Measurements from ENCODE around the gene CSF1R.

DNA sequence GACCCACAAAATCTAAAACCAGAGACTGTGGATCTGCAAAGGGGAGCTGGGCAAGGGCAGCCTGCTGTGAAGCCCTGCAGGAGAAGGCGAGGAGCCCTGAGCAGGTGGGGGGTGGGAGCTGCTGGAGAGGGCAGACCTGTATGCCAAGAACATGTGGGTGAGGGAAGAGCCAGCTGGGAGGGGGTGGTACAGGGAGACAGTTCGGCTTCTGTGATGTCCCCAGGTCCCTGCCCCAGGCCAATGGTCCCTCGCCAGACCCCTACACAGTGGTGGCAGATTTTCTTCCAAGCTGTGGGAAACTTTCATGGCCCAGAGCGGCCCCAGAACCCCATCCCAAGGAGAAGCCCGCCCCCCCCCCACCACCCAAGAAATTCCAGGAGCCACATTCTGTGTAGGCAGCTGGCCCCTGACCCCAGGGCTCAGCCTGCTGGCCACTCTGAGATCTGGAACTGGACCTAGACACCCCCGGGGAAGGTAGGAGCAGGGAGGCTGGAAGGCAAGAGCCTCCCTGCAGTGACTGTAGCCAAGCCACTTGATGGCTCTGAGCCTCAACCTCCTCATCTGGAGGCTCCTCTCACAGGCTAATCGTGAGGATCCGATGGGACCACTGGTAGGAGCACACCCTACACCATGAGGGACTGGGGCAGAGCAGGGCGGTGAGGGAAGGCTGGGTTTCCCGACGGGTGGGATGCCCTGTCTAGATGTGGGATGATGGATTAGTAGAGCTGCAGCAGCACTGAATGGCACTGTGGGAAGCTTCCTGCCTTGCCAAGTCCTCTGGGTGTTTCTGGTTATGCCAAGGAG, 22.6 kb upstream of the CSF1R start:
- no peak for TF ChIP-seq POLR2AphosphoS5 (IDR thresholded peaks at IDR 0.05)
- TF ChIP-seq, protein P1, sequence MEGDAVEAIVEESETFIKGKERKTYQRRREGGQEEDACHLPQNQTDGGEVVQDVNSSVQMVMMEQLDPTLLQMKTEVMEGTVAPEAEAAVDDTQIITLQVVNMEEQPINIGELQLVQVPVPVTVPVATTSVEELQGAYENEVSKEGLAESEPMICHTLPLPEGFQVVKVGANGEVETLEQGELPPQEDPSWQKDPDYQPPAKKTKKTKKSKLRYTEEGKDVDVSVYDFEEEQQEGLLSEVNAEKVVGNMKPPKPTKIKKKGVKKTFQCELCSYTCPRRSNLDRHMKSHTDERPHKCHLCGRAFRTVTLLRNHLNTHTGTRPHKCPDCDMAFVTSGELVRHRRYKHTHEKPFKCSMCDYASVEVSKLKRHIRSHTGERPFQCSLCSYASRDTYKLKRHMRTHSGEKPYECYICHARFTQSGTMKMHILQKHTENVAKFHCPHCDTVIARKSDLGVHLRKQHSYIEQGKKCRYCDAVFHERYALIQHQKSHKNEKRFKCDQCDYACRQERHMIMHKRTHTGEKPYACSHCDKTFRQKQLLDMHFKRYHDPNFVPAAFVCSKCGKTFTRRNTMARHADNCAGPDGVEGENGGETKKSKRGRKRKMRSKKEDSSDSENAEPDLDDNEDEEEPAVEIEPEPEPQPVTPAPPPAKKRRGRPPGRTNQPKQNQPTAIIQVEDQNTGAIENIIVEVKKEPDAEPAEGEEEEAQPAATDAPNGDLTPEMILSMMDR (IDR thresholded peaks at IDR 0.05 in 8 of 11, conservative IDR thresholded peaks at IDR 0.05 in 3 of 11): no peak

Measured in spleen (tissue), 7 donors.